Measurements from ENCODE around the gene RPS6KA1. TPM values are rescaled to one million over a fixed set of nuclear protein-coding genes. Genes with fewer than 3 reads are reported as not detected.
"Not testable (repeated sequence)": the region's sequence is repeated elsewhere in the genome, so short reads cannot be mapped to it uniquely, and the experiment has no call there.

RPS6KA1 gene
- total RNA-seq, 2 donors from 2014 or later = 174 to 198 TPM

DNA sequence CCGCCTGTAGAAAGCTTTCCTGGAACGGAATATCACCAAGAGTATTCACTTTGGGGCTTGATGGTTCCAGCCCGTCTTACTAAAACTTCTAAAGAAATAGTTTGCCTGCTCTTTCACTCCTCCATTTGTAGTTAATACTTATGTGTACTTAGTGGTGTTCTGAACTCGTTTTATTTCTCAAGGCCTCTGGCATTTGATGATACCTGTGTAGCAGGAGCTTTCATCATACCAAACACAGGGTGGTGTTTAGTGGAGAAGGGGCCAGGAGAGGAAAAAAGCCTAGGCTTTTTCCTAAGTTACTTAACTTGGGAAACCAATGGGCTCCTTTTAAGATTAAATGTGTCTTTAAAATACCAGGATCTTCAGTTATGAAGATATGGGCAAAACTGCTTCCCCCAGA is 74.3 kb downstream of the RPS6KA1 start:
- Histone ChIP-seq H3K27me3 (no peaks in the 10 kb centered on the region), H3K36me3 (no peaks in the 10 kb centered on the region), H3K4me1 (no peaks in the 10 kb centered on the region), H3K9me3 (no peaks in the 10 kb centered on the region), H3K9ac (ENCODE audit: low read depth in 2 of 2, low read length in 2 of 2) (no peak overlapping the region), H3K27ac (no peak overlapping the region), H3K4me3 (no peak overlapping the region)
- DNase-seq = no peak
- intact Hi-C loops (cut with DNase I) = loop anchor here (2.0 to 5.0 kb wide), 3 partner anchors 73 to 273 kb away; no protein-coding TSS in a partner anchor
- TF ChIP-seq, protein P1, sequence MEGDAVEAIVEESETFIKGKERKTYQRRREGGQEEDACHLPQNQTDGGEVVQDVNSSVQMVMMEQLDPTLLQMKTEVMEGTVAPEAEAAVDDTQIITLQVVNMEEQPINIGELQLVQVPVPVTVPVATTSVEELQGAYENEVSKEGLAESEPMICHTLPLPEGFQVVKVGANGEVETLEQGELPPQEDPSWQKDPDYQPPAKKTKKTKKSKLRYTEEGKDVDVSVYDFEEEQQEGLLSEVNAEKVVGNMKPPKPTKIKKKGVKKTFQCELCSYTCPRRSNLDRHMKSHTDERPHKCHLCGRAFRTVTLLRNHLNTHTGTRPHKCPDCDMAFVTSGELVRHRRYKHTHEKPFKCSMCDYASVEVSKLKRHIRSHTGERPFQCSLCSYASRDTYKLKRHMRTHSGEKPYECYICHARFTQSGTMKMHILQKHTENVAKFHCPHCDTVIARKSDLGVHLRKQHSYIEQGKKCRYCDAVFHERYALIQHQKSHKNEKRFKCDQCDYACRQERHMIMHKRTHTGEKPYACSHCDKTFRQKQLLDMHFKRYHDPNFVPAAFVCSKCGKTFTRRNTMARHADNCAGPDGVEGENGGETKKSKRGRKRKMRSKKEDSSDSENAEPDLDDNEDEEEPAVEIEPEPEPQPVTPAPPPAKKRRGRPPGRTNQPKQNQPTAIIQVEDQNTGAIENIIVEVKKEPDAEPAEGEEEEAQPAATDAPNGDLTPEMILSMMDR (IDR thresholded peaks at IDR 0.05) = no peak

DNA sequence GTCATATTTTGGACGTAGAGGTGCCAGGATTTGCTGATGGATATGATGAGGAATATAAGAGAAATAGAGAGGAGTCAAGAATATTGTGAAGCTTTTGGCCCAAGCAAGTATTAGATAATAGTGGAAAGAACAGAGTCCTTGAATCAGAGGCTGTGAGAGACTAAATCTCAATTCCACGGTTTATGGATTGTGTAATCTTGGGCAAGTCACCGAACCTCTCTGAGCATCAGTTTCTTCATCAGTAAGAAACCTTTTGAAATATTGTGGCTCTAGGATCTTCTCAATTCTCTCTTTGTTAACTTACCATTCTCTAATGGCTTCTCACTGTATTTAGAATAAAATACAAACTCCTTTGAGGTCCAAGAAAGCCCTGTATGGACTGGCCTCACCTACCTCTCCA is 77.6 kb downstream of the RPS6KA1 start:
- no peaks in the 10 kb centered on the region for H3K9me3 ChIP-seq
- no peak overlapping the region for H3K27ac ChIP-seq
- H3K36me3 ChIP-seq = no peaks in the 10 kb centered on the region
- TF ChIP-seq, protein P1 (IDR thresholded peaks at IDR 0.05) = no peak
- H3K27me3 ChIP-seq = no peaks in the 10 kb centered on the region
- no peaks in the 10 kb centered on the region for H3K4me1 ChIP-seq
- H3K9ac ChIP-seq (ENCODE audit: low read depth in 2 of 2, low read length in 2 of 2) = no peak overlapping the region
- DNase-seq = no peak
- H3K4me3 ChIP-seq = no peak overlapping the region
- intact Hi-C loops (cut with DNase I) = no loop called here

DNA sequence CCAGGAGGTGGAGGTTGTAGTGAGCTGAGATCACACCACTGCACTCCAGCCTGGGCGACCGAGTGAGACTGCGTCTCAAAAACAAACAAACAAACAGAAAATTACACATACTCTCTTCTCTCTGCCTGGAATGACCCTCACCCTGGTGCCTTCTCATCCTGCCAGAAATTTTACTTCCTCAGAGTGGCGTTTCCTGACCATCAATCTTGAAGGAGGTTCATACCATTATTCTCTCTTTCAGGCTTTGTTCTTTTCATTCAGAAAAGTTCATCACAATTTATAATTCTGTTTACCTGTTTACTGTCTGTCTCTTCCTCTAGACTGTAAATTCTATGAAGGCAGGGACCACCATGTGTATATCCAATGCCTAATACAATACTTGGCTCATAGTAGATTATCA is 79.3 kb downstream of the RPS6KA1 start:
- TF ChIP-seq, protein P1 (IDR thresholded peaks at IDR 0.05) = no peak
- Histone ChIP-seq H3K27ac (no peak overlapping the region), H3K9me3 (no peaks in the 10 kb centered on the region), H3K27me3 (no peaks in the 10 kb centered on the region), H3K4me3 (no peak overlapping the region), H3K36me3 (no peaks in the 10 kb centered on the region), H3K9ac (ENCODE audit: low read depth in 2 of 2, low read length in 2 of 2) (no peak overlapping the region), H3K4me1 (no peaks in the 10 kb centered on the region)
- intact Hi-C loops (cut with DNase I) = no loop called here
- DNase-seq = no peak

DNA sequence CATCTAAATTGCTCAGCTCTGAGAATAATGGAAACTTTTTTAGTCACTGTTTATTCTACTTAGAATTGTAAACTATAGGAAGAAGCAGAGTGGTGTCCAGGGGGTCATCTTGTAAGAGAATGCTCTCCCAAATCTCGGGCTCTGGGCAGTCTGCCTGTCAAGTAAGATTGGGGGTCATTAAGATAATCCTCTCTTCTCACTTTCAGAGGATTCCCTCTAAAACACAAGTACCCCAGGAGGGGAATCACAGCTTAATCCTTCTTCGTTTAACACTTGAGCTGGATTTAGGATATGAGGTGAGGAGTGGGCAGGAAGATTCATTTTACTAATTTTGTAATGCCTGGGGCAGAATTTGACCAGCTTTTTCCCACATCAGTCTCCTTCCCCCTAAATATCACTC is 81.2 kb downstream of the RPS6KA1 start:
- TF ChIP-seq, protein P1 (IDR thresholded peaks at IDR 0.05) = no peak
- no peak overlapping the region for H3K9ac ChIP-seq (ENCODE audit: low read depth in 2 of 2, low read length in 2 of 2)
- DNase-seq = no peak
- H3K36me3 ChIP-seq = no peaks in the 10 kb centered on the region
- no peaks in the 10 kb centered on the region for H3K27me3 ChIP-seq
- no peaks in the 10 kb centered on the region for H3K4me1 ChIP-seq
- H3K4me3 ChIP-seq = no peak overlapping the region
- H3K27ac ChIP-seq = no peak overlapping the region
- intact Hi-C loops (cut with DNase I) = no loop called here
- H3K9me3 ChIP-seq = no peaks in the 10 kb centered on the region

DNA sequence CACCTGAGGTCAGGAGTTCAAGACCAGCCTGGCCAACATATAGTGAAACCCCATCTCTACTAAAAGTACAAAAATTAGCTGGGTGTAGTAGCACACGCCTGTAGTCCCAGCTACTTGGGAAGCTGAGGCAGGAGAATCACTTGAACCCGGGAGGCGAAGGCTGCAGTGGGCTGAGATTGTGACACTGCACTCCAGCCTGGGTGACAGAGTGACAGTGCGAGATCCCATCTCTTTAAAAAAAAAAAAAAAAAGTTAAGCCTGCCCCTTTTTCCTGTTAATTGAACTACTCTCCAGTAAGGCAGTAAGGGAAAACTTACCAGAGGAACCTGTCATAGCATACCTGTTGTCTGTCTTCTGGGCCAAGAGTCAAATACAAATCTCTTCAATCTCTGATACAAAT is 83.1 kb downstream of the RPS6KA1 start:
- H3K36me3 ChIP-seq; DNase-seq; H3K9me3 ChIP-seq; H3K4me1 ChIP-seq; H3K9ac ChIP-seq (ENCODE audit: low read depth in 2 of 2, low read length in 2 of 2); H3K27me3 ChIP-seq; intact Hi-C loops (cut with DNase I); H3K4me3 ChIP-seq; H3K27ac ChIP-seq: not testable (repeated sequence)

DNA sequence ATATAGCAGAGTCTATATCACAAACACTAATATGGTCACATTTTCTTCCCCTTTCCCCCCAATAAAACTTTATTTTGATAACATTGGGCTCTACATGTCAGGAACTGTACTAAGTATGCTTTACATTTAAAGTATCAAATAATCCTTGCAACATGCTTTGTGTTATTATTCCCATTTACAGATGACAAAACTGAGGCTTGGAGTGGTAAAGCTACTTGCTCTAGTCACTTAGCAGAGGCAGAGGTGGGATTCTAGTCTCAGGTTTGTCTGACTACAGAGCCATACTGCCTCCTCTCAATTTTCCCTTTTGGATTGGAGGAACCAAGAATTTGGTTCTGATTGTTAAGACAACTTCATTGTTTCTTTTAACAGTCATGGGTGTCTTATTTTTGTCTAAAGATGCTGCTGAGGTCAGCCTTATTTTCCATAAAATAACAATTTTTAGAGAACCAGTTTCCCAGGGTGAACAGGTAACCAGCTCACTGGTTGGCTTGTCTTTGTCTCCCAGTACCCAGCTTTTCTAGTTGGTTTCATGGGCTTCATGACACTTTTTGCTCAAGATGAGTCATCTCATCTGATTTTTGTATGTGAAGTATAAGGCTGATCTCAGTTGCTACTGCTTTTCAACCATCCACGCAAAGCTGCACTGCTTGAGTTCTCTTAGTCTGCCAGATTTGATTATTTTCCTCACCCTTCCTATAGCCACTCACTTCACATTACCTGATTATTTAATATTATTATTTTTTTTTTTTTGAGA is 85.3 kb downstream of the RPS6KA1 start:
- H3K36me3 ChIP-seq = no peaks in the 10 kb centered on the region
- no peaks in the 10 kb centered on the region for H3K27me3 ChIP-seq
- H3K9me3 ChIP-seq = no peaks in the 10 kb centered on the region
- no peak overlapping the region for H3K4me3 ChIP-seq
- TF ChIP-seq, protein P1 (IDR thresholded peaks at IDR 0.05) = no peak
- H3K4me1 ChIP-seq = no peaks in the 10 kb centered on the region
- no peak for DNase-seq
- H3K9ac ChIP-seq (ENCODE audit: low read depth in 2 of 2, low read length in 2 of 2) = no peak overlapping the region
- H3K27ac ChIP-seq = no peak overlapping the region
- intact Hi-C loops (cut with DNase I) = no loop called here
